MM.1S (cell line): ENCODE results near the gene BTBD16.

Source experiments
- DNase-seq: peaks from one replicate; pipeline ENCODE4 v3.0.0-alpha.2; 2015
- H2AFZ ChIP-seq: fragments of 300-600 bp; sonication (generic); 2 replicates; pipeline ENCODE4 v1.6.0; 2016; ENCODE audit warnings: antibody characterized with exemption, low read length
- H3F3A ChIP-seq: fragments of 300-600 bp; sonication (generic); 2 replicates; pipeline ENCODE4 v1.6.1; 2016; ENCODE audit warnings: mild to moderate bottlenecking, antibody characterized with exemption, low read length, moderate library complexity, mixed read lengths; ENCODE audit not compliant: insufficient read depth
- H3K27ac ChIP-seq: fragments of 300-600 bp; sonication (generic); 2 replicates; pipeline ENCODE4 v1.5.1; 2016; ENCODE audit warnings: mild to moderate bottlenecking, low read length
- H3K27me3 ChIP-seq: fragments of 300-600 bp; sonication (generic); replicated peaks from 2 replicates; pipeline ENCODE4 v1.6.0; 2016; ENCODE audit warnings: low read length; ENCODE audit not compliant: insufficient read depth
- H3K36me3 ChIP-seq: fragments of 300-600 bp; sonication (generic); replicated peaks from 2 replicates; pipeline ENCODE4 v1.6.1; 2016; ENCODE audit warnings: mild to moderate bottlenecking, low read length, mixed read lengths; ENCODE audit not compliant: insufficient read depth
- H3K4me1 ChIP-seq: fragments of 300-600 bp; sonication (generic); 2 replicates; pipeline ENCODE4 v1.6.1; 2016; ENCODE audit warnings: low read length, mixed read lengths
- H3K4me2 ChIP-seq: fragments of 300-600 bp; sonication (generic); 2 replicates; pipeline ENCODE4 v1.6.0; 2016; ENCODE audit warnings: low read depth, low read length
- H3K4me3 ChIP-seq: fragments of 300-600 bp; sonication (generic); 2 replicates; pipeline ENCODE4 v1.5.1; 2016; ENCODE audit warnings: low read length, mixed read lengths
- H3K79me2 ChIP-seq: fragments of 300-600 bp; sonication (generic); 2 replicates; pipeline ENCODE4 v1.6.1; 2016; ENCODE audit warnings: mixed run types, low read length, mixed read lengths
- H3K9ac ChIP-seq: fragments of 300-600 bp; sonication (generic); 2 replicates; pipeline ENCODE4 v1.6.1; 2016; ENCODE audit warnings: low read length, mixed read lengths
- H3K9me2 ChIP-seq: fragments of 300-600 bp; sonication (generic); replicated peaks from 2 replicates; pipeline ENCODE4 v1.6.1; 2016; ENCODE audit warnings: mild to moderate bottlenecking, low read length, mixed read lengths; ENCODE audit not compliant: insufficient read depth
- H3K9me3 ChIP-seq: fragments of 300-600 bp; sonication (generic); replicated peaks from 2 replicates; pipeline ENCODE4 v1.6.1; 2016; ENCODE audit warnings: mild to moderate bottlenecking, low read length, mixed read lengths; ENCODE audit not compliant: insufficient read depth
- H4K20me1 ChIP-seq: fragments of 300-600 bp; sonication (generic); 2 replicates; pipeline ENCODE4 v1.6.1; 2016; ENCODE audit warnings: mild to moderate bottlenecking, low read length, moderate library complexity, mixed read lengths; ENCODE audit not compliant: insufficient read depth
- CTCF ChIP-seq: fragments of 300-600 bp; sonication (generic); IDR thresholded peaks from 2 replicates; pipeline ENCODE4 v1.5.1; 2016; ENCODE audit warnings: antibody characterized with exemption, low read length, mixed read lengths
- EZH2 ChIP-seq: fragments of 300-600 bp; sonication (generic); optimal IDR thresholded peaks from 2 replicates; pipeline ENCODE3; 2017; ENCODE audit warnings: low read depth, mild to moderate bottlenecking, antibody characterized with exemption, low read length, mixed read lengths
- EZH2phosphoT487 ChIP-seq: fragments of 300-600 bp; sonication (generic); IDR thresholded peaks from 2 replicates; pipeline ENCODE4 v1.6.1; 2018; ENCODE audit warnings: antibody characterized with exemption, low read length

The BTBD16 gene

GRCh38 chr10:122333037-122333436, 61.9 kb downstream of the BTBD16 start:
- no peaks in the 10 kb centered on the region for H4K20me1 ChIP-seq
- H3K4me2 ChIP-seq = no peak overlapping the region
- no peaks in the 10 kb centered on the region for H3K9me3 ChIP-seq
- H3K36me3 ChIP-seq = no peaks in the 10 kb centered on the region
- H3K27ac ChIP-seq = no peak overlapping the region
- no peak overlapping the region for H3K4me3 ChIP-seq
- TF ChIP-seq EZH2 (no peak), EZH2phosphoT487 (no peak), CTCF (no peak)
- DNase-seq = no peak
- H3K9me2 ChIP-seq = no peaks in the 10 kb centered on the region
- H3K79me2 ChIP-seq = no peaks in the 10 kb centered on the region
- no peaks in the 10 kb centered on the region for H3F3A ChIP-seq
- no peak overlapping the region for H2AFZ ChIP-seq
- peaks cover 3% of the 10 kb centered on the region; the same call in 1 of the 2 replicates for H3K27me3 ChIP-seq
- H3K4me1 ChIP-seq = no peaks in the 10 kb centered on the region
- no peak overlapping the region for H3K9ac ChIP-seq

GRCh38 chr10:122336332-122336731, 65.2 kb downstream of the BTBD16 start:
- H3K27me3 ChIP-seq = peaks cover 3% of the 10 kb centered on the region; the same call in 1 of the 2 replicates
- H3K4me2 ChIP-seq = no peak overlapping the region
- H3K9me3 ChIP-seq = no peaks in the 10 kb centered on the region
- no peaks in the 10 kb centered on the region for H3K9me2 ChIP-seq
- no peaks in the 10 kb centered on the region for H3F3A ChIP-seq
- TF ChIP-seq EZH2phosphoT487 = no peak
- H3K27ac ChIP-seq = no peak overlapping the region
- no peak overlapping the region for H3K9ac ChIP-seq
- H4K20me1 ChIP-seq = no peaks in the 10 kb centered on the region
- DNase-seq = no peak
- H3K79me2 ChIP-seq = no peaks in the 10 kb centered on the region
- H3K36me3 ChIP-seq = no peaks in the 10 kb centered on the region
- no peaks in the 10 kb centered on the region for H3K4me1 ChIP-seq
- no peak overlapping the region for H2AFZ ChIP-seq
- H3K4me3 ChIP-seq = no peak overlapping the region

- Histone ChIP-seq H3K27ac (no peak overlapping the region), H3K36me3 (no peaks in the 10 kb centered on the region), H3K4me1 (no peaks in the 10 kb centered on the region), H3K79me2 (no peaks in the 10 kb centered on the region), H4K20me1 (no peaks in the 10 kb centered on the region), H3K4me2 (no peak overlapping the region), H3K9me3 (no peaks in the 10 kb centered on the region), H3K4me3 (no peak overlapping the region), H3F3A (no peaks in the 10 kb centered on the region), H3K9ac (no peak overlapping the region), H3K27me3 (0 out of 2 replicates have a peak, but pooled peaks cover 3% of the 10 kb centered on the region), H3K9me2 (no peaks in the 10 kb centered on the region), H2AFZ (no peak overlapping the region)
- TF ChIP-seq EZH2phosphoT487 (no peak), EZH2 (no peak), CTCF (no peak)
- DNase-seq = no peak
These were observed 65.9 kb downstream of the BTBD16 start for GRCh38 chr10:122336961-122337360.

GRCh38 chr10:122338609-122339441, 67.7 kb downstream of the BTBD16 start:
- Histone ChIP-seq H3K4me2 (no peak overlapping the region), H3K27me3 (0 out of 2 replicates have a peak, but pooled peaks cover 6% of the 10 kb centered on the region), H3F3A (no peaks in the 10 kb centered on the region), H4K20me1 (no peaks in the 10 kb centered on the region), H3K4me1 (no peaks in the 10 kb centered on the region), H3K9ac (no peak overlapping the region), H2AFZ (no peak overlapping the region), H3K27ac (no peak overlapping the region), H3K9me3 (no peaks in the 10 kb centered on the region), H3K4me3 (no peak overlapping the region), H3K36me3 (no peaks in the 10 kb centered on the region), H3K79me2 (no peaks in the 10 kb centered on the region), H3K9me2 (no peaks in the 10 kb centered on the region)
- TF ChIP-seq CTCF (no peak), EZH2phosphoT487 (no peak), EZH2 (no peak)
- DNase-seq = no peak
